Measurements from ENCODE around the gene EFNB2.
A peak's percentile ranks its signal among the peaks of the same experiment; 100 is the strongest.

Gene EFNB2

GRCh38 chr13:106535552-106536243, at the start of gene EFNB2:
Gene EFNB2 (minus strand): TSS chr13:106535662. CDS start chr13:106534964, 698 bp downstream.
- H3K4me3 ChIP-seq (ENCODE audit: low read length) = peak within 1 kb of the TSS; percentile 85
- peaks cover 1% of the 10 kb centered on the region; the same call in 1 of the 2 replicates for H3K27me3 ChIP-seq (ENCODE audit: control insufficient read depth, insufficient read depth, low read length)
- H3K4me1 ChIP-seq (ENCODE audit: control insufficient read depth, insufficient read depth, low read length) = peaks cover 5% of the 10 kb centered on the region; the same call in 1 of the 2 replicates
- DNase-seq (ENCODE audit: low read depth, low spot score) = peak; percentile 74
- H3K27ac ChIP-seq (ENCODE audit: low read length) = no peak within 1 kb of the TSS
- no peaks in the 10 kb centered on the region for H3K36me3 ChIP-seq (ENCODE audit: control insufficient read depth, insufficient read depth, low read length)
- H3K9me3 ChIP-seq (ENCODE audit: control insufficient read depth, insufficient read depth, low read length) = no peaks in the 10 kb centered on the region
- WGBS (ENCODE audit: insufficient coverage, insufficient read length) = no CpG with 5 or more reads among the region's 102 CpGs

- no peaks in the 10 kb centered on the region for H3K36me3 ChIP-seq (ENCODE audit: control insufficient read depth, insufficient read depth, low read length)
- no CpG with 5 or more reads among the region's 4 CpGs for WGBS (ENCODE audit: insufficient coverage, insufficient read length)
- no peaks in the 10 kb centered on the region for H3K4me1 ChIP-seq (ENCODE audit: control insufficient read depth, insufficient read depth, low read length)
- H3K27me3 ChIP-seq (ENCODE audit: control insufficient read depth, insufficient read depth, low read length) = no peaks in the 10 kb centered on the region
- H3K4me3 ChIP-seq (ENCODE audit: low read length) = no peak overlapping the region
- no peak overlapping the region for H3K27ac ChIP-seq (ENCODE audit: low read length)
- DNase-seq (ENCODE audit: low read depth, low spot score) = no peak
- H3K9me3 ChIP-seq (ENCODE audit: control insufficient read depth, insufficient read depth, low read length) = no peaks in the 10 kb centered on the region; the same call in 1 of the 2 replicates
Observed at GRCh38 chr13:106581225-106581624, 45.8 kb upstream of the EFNB2 start.

- Histone ChIP-seq H3K9me3 (ENCODE audit: control insufficient read depth, insufficient read depth, low read length) (no peaks in the 10 kb centered on the region), H3K36me3 (ENCODE audit: control insufficient read depth, insufficient read depth, low read length) (no peaks in the 10 kb centered on the region), H3K27ac (ENCODE audit: low read length) (no peak overlapping the region), H3K27me3 (ENCODE audit: control insufficient read depth, insufficient read depth, low read length) (no peaks in the 10 kb centered on the region), H3K4me1 (ENCODE audit: control insufficient read depth, insufficient read depth, low read length) (no peaks in the 10 kb centered on the region), H3K4me3 (ENCODE audit: low read length) (no peak overlapping the region)
- no peak for DNase-seq (ENCODE audit: low read depth, low spot score)
Observed at GRCh38 chr13:106575896-106576295, 40.4 kb upstream of the EFNB2 start.

- DNase-seq (ENCODE audit: low read depth, low spot score) = no peak
- no peak overlapping the region for H3K27ac ChIP-seq (ENCODE audit: low read length)
- no peaks in the 10 kb centered on the region for H3K27me3 ChIP-seq (ENCODE audit: control insufficient read depth, insufficient read depth, low read length)
- no peaks in the 10 kb centered on the region; the same call in 1 of the 2 replicates for H3K4me1 ChIP-seq (ENCODE audit: control insufficient read depth, insufficient read depth, low read length)
- no peaks in the 10 kb centered on the region for H3K36me3 ChIP-seq (ENCODE audit: control insufficient read depth, insufficient read depth, low read length)
- WGBS (ENCODE audit: insufficient coverage, insufficient read length) = no CpG with 5 or more reads among the region's 3 CpGs
- no peaks in the 10 kb centered on the region for H3K9me3 ChIP-seq (ENCODE audit: control insufficient read depth, insufficient read depth, low read length)
- no peak overlapping the region for H3K4me3 ChIP-seq (ENCODE audit: low read length)
Observed at GRCh38 chr13:106573868-106574267, 38.4 kb upstream of the EFNB2 start.

GRCh38 chr13:106573284-106573846, 37.9 kb upstream of the EFNB2 start:
- no peaks in the 10 kb centered on the region for H3K27me3 ChIP-seq (ENCODE audit: control insufficient read depth, insufficient read depth, low read length)
- H3K9me3 ChIP-seq (ENCODE audit: control insufficient read depth, insufficient read depth, low read length) = no peaks in the 10 kb centered on the region
- no peak overlapping the region for H3K27ac ChIP-seq (ENCODE audit: low read length)
- WGBS (ENCODE audit: insufficient coverage, insufficient read length) = no CpG with 5 or more reads among the region's 8 CpGs
- no peaks in the 10 kb centered on the region; the same call in 1 of the 2 replicates for H3K4me1 ChIP-seq (ENCODE audit: control insufficient read depth, insufficient read depth, low read length)
- no peak for DNase-seq (ENCODE audit: low read depth, low spot score)
- no peak overlapping the region for H3K4me3 ChIP-seq (ENCODE audit: low read length)
- no peaks in the 10 kb centered on the region for H3K36me3 ChIP-seq (ENCODE audit: control insufficient read depth, insufficient read depth, low read length)

GRCh38 chr13:106570299-106570852, 34.9 kb upstream of the EFNB2 start:
- no peaks in the 10 kb centered on the region for H3K27me3 ChIP-seq (ENCODE audit: control insufficient read depth, insufficient read depth, low read length)
- H3K4me1 ChIP-seq (ENCODE audit: control insufficient read depth, insufficient read depth, low read length) = no peaks in the 10 kb centered on the region; the same call in 1 of the 2 replicates
- no peaks in the 10 kb centered on the region for H3K36me3 ChIP-seq (ENCODE audit: control insufficient read depth, insufficient read depth, low read length)
- H3K9me3 ChIP-seq (ENCODE audit: control insufficient read depth, insufficient read depth, low read length) = no peaks in the 10 kb centered on the region
- no peak overlapping the region for H3K27ac ChIP-seq (ENCODE audit: low read length)
- no CpG with 5 or more reads among the region's 14 CpGs for WGBS (ENCODE audit: insufficient coverage, insufficient read length)
- DNase-seq (ENCODE audit: low read depth, low spot score) = peak; percentile 73
- H3K4me3 ChIP-seq (ENCODE audit: low read length) = no peak overlapping the region

GRCh38 chr13:106569233-106570095, 34.0 kb upstream of the EFNB2 start:
- Histone ChIP-seq H3K4me3 (ENCODE audit: low read length) (no peak overlapping the region), H3K9me3 (ENCODE audit: control insufficient read depth, insufficient read depth, low read length) (no peaks in the 10 kb centered on the region), H3K4me1 (ENCODE audit: control insufficient read depth, insufficient read depth, low read length) (no peaks in the 10 kb centered on the region; the same call in 1 of the 2 replicates), H3K27ac (ENCODE audit: low read length) (no peak overlapping the region), H3K27me3 (ENCODE audit: control insufficient read depth, insufficient read depth, low read length) (no peaks in the 10 kb centered on the region), H3K36me3 (ENCODE audit: control insufficient read depth, insufficient read depth, low read length) (no peaks in the 10 kb centered on the region)
- no CpG with 5 or more reads among the region's 3 CpGs for WGBS (ENCODE audit: insufficient coverage, insufficient read length)
- DNase-seq (ENCODE audit: low read depth, low spot score) = no peak

- no CpG with 5 or more reads among the region's 11 CpGs for WGBS (ENCODE audit: insufficient coverage, insufficient read length)
- no peak for DNase-seq (ENCODE audit: low read depth, low spot score)
Observed at GRCh38 chr13:106568299-106569003, 33.0 kb upstream of the EFNB2 start.

GRCh38 chr13:106567474-106568298, 32.2 kb upstream of the EFNB2 start, which contains the start of gene ARGLU1:
Gene ARGLU1 (minus strand): TSS chr13:106568137. CDS start chr13:106567919, 218 bp downstream.
- H3K27me3 ChIP-seq (ENCODE audit: control insufficient read depth, insufficient read depth, low read length) = no peaks in the 10 kb centered on the region
- H3K27ac ChIP-seq (ENCODE audit: low read length) = no peak within 1 kb of the TSS
- WGBS (ENCODE audit: insufficient coverage, insufficient read length) = no CpG with 5 or more reads among the region's 108 CpGs
- H3K4me1 ChIP-seq (ENCODE audit: control insufficient read depth, insufficient read depth, low read length) = no peaks in the 10 kb centered on the region; the same call in 1 of the 2 replicates
- H3K4me3 ChIP-seq (ENCODE audit: low read length) = peak within 1 kb of the TSS; percentile 95
- H3K9me3 ChIP-seq (ENCODE audit: control insufficient read depth, insufficient read depth, low read length) = no peaks in the 10 kb centered on the region
- peak; percentile 64 for DNase-seq (ENCODE audit: low read depth, low spot score)
- no peaks in the 10 kb centered on the region for H3K36me3 ChIP-seq (ENCODE audit: control insufficient read depth, insufficient read depth, low read length)

More at GRCh38 chr13:106568299-106569003, 33.0 kb upstream of the EFNB2 start:
- H3K9me3 ChIP-seq (ENCODE audit: control insufficient read depth, insufficient read depth, low read length) = no peaks in the 10 kb centered on the region
- H3K36me3 ChIP-seq (ENCODE audit: control insufficient read depth, insufficient read depth, low read length) = no peaks in the 10 kb centered on the region
- H3K4me1 ChIP-seq (ENCODE audit: control insufficient read depth, insufficient read depth, low read length) = no peaks in the 10 kb centered on the region; the same call in 1 of the 2 replicates
- H3K27me3 ChIP-seq (ENCODE audit: control insufficient read depth, insufficient read depth, low read length) = no peaks in the 10 kb centered on the region
- no peak overlapping the region for H3K27ac ChIP-seq (ENCODE audit: low read length)
- peak overlapping the region; percentile 27; the same call in 1 of the 2 replicates for H3K4me3 ChIP-seq (ENCODE audit: low read length)

Data from iPS DF 6.9 (cell line).